Central memory CD8-positive, alpha-beta T cell (primary cell): ENCODE data around the gene RNU1-4.
"Not testable (repeated sequence)": the region's sequence is repeated elsewhere in the genome, so short reads cannot be mapped to it uniquely, and the experiment has no call there.

Experiments used
- ATAC-seq: fragments of 150-1000 bp; cut with Tn5 transposase; replicated peaks from 2 replicates; pipeline ENCODE4 v1.10.0; 2022; ENCODE audit warnings: mild to moderate bottlenecking, moderate FRiP score, moderate number of reproducible peaks; ENCODE audit not compliant: poor library complexity, severe bottlenecking; ENCODE audit errors: extremely low read depth
- DNase-seq, 2 donors: peaks; one replicate each; pipeline ENCODE4 v3.0.0; 2021; ENCODE audit warnings: low spot score in 2 of 2
- H3K27ac Mint-ChIP-seq: one replicate; pipeline ENCODE4 v1.8.0; 2022; ENCODE audit warnings: low read depth, mild to moderate bottlenecking, moderate library complexity, mixed read lengths
- H3K27me3 Mint-ChIP-seq: one replicate; pipeline ENCODE4 v1.8.0; 2022; ENCODE audit warnings: mixed read lengths
- H3K36me3 Mint-ChIP-seq: one replicate; pipeline ENCODE4 v1.8.0; 2022; ENCODE audit warnings: mild to moderate bottlenecking, moderate library complexity, mixed read lengths; ENCODE audit not compliant: insufficient read depth
- H3K4me1 Mint-ChIP-seq: one replicate; pipeline ENCODE4 v1.8.0; 2022; ENCODE audit warnings: mixed read lengths
- H3K4me3 Mint-ChIP-seq: one replicate; pipeline ENCODE4 v1.8.0; 2022; ENCODE audit warnings: mild to moderate bottlenecking, moderate library complexity, mixed read lengths
- H3K9me3 Mint-ChIP-seq: one replicate; pipeline ENCODE4 v1.8.0; 2022; ENCODE audit warnings: mixed read lengths

RNU1-4 gene

GRCh38 chr1:16759041-16759493, 18.8 kb downstream of the RNU1-4 start:
- H3K9me3 Mint-ChIP-seq, ATAC-seq, H3K36me3 Mint-ChIP-seq, H3K4me3 Mint-ChIP-seq, H3K4me1 Mint-ChIP-seq, H3K27ac Mint-ChIP-seq, H3K27me3 Mint-ChIP-seq: not testable (repeated sequence)
- peak in 1 of 2 donors; percentile 13 for DNase-seq

- not testable (repeated sequence) for H3K4me1 Mint-ChIP-seq, H3K4me3 Mint-ChIP-seq, H3K27me3 Mint-ChIP-seq, DNase-seq, H3K36me3 Mint-ChIP-seq, H3K9me3 Mint-ChIP-seq, H3K27ac Mint-ChIP-seq
- peak; percentile 51 for ATAC-seq
These were observed 19.5 kb downstream of the RNU1-4 start for GRCh38 chr1:16759650-16760455.

- not testable (repeated sequence) for H3K4me3 Mint-ChIP-seq, H3K4me1 Mint-ChIP-seq, H3K9me3 Mint-ChIP-seq, H3K36me3 Mint-ChIP-seq, DNase-seq, H3K27ac Mint-ChIP-seq, ATAC-seq
- H3K27me3 Mint-ChIP-seq: peaks cover 12% of the 10 kb centered on the region
These were observed 20.1 kb downstream of the RNU1-4 start for GRCh38 chr1:16760456-16760765.

- H3K36me3 Mint-ChIP-seq, ATAC-seq: not testable (repeated sequence)
These were observed 20.5 kb downstream of the RNU1-4 start for GRCh38 chr1:16760801-16761200.

GRCh38 chr1:16764248-16764819, 24.0 kb downstream of the RNU1-4 start:
- ATAC-seq, H3K4me3 Mint-ChIP-seq, H3K9me3 Mint-ChIP-seq, H3K36me3 Mint-ChIP-seq, H3K4me1 Mint-ChIP-seq, H3K27ac Mint-ChIP-seq, DNase-seq: not testable (repeated sequence)
- peaks cover 26% of the 10 kb centered on the region for H3K27me3 Mint-ChIP-seq

More at GRCh38 chr1:16760801-16761200, 20.5 kb downstream of the RNU1-4 start:
- not testable (repeated sequence) for H3K4me1 Mint-ChIP-seq, H3K9me3 Mint-ChIP-seq, H3K4me3 Mint-ChIP-seq, H3K27ac Mint-ChIP-seq
- peak in 1 of 2 donors; percentile 13 for DNase-seq
- peaks cover 16% of the 10 kb centered on the region for H3K27me3 Mint-ChIP-seq

GRCh38 chr1:16764820-16765655, 24.7 kb downstream of the RNU1-4 start:
- not testable (repeated sequence) for H3K4me1 Mint-ChIP-seq, H3K36me3 Mint-ChIP-seq, DNase-seq, ATAC-seq, H3K9me3 Mint-ChIP-seq, H3K27ac Mint-ChIP-seq, H3K4me3 Mint-ChIP-seq
- H3K27me3 Mint-ChIP-seq: peaks cover 26% of the 10 kb centered on the region

GRCh38 chr1:16765731-16766605, 25.7 kb downstream of the RNU1-4 start:
- not testable (repeated sequence) for DNase-seq

GRCh38 chr1:16766689-16767256, 26.5 kb downstream of the RNU1-4 start:
- not testable (repeated sequence) for H3K27ac Mint-ChIP-seq, H3K4me1 Mint-ChIP-seq, H3K36me3 Mint-ChIP-seq, ATAC-seq, H3K9me3 Mint-ChIP-seq, DNase-seq, H3K4me3 Mint-ChIP-seq
- peaks cover 26% of the 10 kb centered on the region for H3K27me3 Mint-ChIP-seq

More at GRCh38 chr1:16765731-16766605, 25.7 kb downstream of the RNU1-4 start:
- not testable (repeated sequence) for H3K4me3 Mint-ChIP-seq, H3K4me1 Mint-ChIP-seq, H3K9me3 Mint-ChIP-seq, H3K36me3 Mint-ChIP-seq, H3K27ac Mint-ChIP-seq, ATAC-seq
- peaks cover 26% of the 10 kb centered on the region for H3K27me3 Mint-ChIP-seq

- DNase-seq, H3K4me1 Mint-ChIP-seq, H3K9me3 Mint-ChIP-seq, ATAC-seq, H3K27ac Mint-ChIP-seq, H3K4me3 Mint-ChIP-seq, H3K36me3 Mint-ChIP-seq: not testable (repeated sequence)
- peaks cover 21% of the 10 kb centered on the region for H3K27me3 Mint-ChIP-seq
These were observed 29.9 kb downstream of the RNU1-4 start for GRCh38 chr1:16770139-16770759.

- H3K9me3 Mint-ChIP-seq, ATAC-seq, DNase-seq, H3K4me3 Mint-ChIP-seq, H3K36me3 Mint-ChIP-seq, H3K27ac Mint-ChIP-seq, H3K4me1 Mint-ChIP-seq: not testable (repeated sequence)
- peaks cover 16% of the 10 kb centered on the region for H3K27me3 Mint-ChIP-seq
These were observed 30.7 kb downstream of the RNU1-4 start for GRCh38 chr1:16770896-16771446.
